ENCODE measurements around the gene PTMS. TPM values are rescaled to one million over a fixed set of nuclear protein-coding genes. Genes with fewer than 3 reads are reported as not detected.

Gene PTMS
- total and polyA plus RNA-seq, 8 donors = 41.0 to 276 (median 77.5) TPM

DNA sequence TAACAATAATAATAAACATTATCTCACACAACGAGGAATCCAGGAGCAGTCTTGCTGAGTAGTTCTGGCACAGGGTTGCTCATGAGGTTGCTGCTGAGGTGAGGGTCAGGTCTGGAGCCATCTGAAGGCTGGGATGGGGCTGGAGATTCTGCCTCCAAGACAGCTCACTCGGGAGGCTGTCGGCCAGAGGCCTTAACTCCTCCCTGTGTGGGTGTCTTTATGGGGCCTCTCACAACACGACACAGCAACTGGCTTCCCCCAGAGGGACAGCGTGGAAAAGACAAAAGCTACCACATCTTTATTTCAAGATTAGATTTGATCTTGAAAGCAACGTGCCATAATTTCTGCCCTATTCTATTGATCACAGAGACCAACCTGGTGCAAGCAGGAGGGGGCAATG is 16.0 kb downstream of the PTMS start:
- TF ChIP-seq, protein P1, sequence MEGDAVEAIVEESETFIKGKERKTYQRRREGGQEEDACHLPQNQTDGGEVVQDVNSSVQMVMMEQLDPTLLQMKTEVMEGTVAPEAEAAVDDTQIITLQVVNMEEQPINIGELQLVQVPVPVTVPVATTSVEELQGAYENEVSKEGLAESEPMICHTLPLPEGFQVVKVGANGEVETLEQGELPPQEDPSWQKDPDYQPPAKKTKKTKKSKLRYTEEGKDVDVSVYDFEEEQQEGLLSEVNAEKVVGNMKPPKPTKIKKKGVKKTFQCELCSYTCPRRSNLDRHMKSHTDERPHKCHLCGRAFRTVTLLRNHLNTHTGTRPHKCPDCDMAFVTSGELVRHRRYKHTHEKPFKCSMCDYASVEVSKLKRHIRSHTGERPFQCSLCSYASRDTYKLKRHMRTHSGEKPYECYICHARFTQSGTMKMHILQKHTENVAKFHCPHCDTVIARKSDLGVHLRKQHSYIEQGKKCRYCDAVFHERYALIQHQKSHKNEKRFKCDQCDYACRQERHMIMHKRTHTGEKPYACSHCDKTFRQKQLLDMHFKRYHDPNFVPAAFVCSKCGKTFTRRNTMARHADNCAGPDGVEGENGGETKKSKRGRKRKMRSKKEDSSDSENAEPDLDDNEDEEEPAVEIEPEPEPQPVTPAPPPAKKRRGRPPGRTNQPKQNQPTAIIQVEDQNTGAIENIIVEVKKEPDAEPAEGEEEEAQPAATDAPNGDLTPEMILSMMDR (IDR thresholded peaks at IDR 0.05) = no peak
- no peak for DNase-seq
- 61 to 70% methylated on average over 6 of the region's 6 CpGs for WGBS, 2 donors
- Histone ChIP-seq H3K4me3 (no peak overlapping the region), H3K4me1 (peaks cover 0 to 3% (median 0%) of the 10 kb centered on the region in 3 donors), H3K27ac (no peak overlapping the region), H3K27me3 (no peaks in the 10 kb centered on the region), H3K9me3 (no peaks in the 10 kb centered on the region), H3K36me3 (no peaks in the 10 kb centered on the region)
- intact Hi-C loops (cut with DNase I) = loop anchor here in 1 of 3 donors (5.0 kb wide), 1 partner anchor 45 kb away; no protein-coding TSS in a partner anchor
- ATAC-seq = no peak
- no peak for FAIRE-seq

DNA sequence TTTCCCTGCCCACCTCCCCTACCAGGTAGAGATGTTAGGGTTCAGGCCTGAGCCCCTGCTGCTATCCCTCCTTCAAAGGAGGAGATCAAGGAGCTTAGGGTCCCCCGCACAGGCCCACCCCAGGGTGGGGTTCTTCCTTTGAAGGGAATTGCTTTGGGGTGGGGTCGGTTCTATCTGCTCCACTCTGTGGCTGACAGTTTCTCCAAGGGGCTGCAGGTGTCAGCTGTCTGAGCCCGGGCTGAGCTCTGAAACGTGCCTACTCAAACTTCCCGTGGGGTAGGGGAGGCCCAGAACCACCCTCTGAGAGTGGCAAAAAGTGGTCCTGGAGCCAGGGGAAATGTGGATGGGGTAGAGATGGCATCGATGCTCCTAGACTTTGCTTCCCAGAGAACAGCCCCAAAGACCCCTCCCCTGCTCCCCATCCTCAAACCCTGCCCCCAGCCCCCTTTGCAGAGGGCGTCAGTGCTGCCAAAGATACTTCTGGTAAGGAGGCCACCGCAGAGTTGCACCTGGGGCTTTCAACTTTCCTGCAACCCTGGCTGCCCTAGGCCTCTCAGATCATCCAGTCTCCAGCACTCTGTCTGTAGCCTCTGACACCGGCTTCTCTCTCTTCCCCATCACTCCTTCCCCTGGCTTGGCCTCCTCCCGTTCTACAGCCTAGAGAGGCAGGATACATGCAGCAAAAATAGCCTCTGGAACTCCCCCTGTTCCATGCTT is 16.8 kb downstream of the PTMS start:
- intact Hi-C loops (cut with DNase I) = loop anchor here in 1 of 3 donors (5.0 kb wide), 1 partner anchor 46 kb away; no protein-coding TSS in a partner anchor
- FAIRE-seq (no peak), ATAC-seq (no peak), DNase-seq (no peak)
- Histone ChIP-seq H3K4me3 (no peak overlapping the region), H3K27ac (no peak overlapping the region), H3K27me3 (no peaks in the 10 kb centered on the region), H3K9me3 (no peaks in the 10 kb centered on the region), H3K36me3 (no peaks in the 10 kb centered on the region), H3K4me1 (peaks cover 0 to 3% (median 0%) of the 10 kb centered on the region in 3 donors)
- TF ChIP-seq, protein P1 (IDR thresholded peaks at IDR 0.05) = no peak
- 65 to 68% methylated on average over 10 of the region's 10 CpGs for WGBS, 2 donors

DNA sequence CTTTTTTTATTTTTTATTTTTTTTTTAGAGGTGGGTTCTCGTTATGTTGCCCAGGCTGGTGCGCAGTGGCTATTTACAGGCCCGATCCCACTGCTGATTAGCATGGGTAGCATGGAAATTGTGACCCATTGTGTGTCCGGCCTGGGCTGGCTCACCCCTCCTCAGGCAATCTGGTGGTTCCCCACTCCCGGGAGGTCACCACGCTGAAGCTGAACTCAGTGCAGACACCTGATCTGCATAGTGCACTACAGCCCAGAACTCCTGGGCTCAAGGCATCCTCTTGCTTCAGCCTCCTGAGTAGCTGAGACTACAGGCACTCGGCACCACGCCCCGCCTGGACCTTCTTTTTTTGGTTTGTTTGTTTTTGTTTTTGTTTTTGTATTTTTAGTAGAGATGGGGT is 17.7 kb downstream of the PTMS start:
- TF ChIP-seq, protein P1 (IDR thresholded peaks at IDR 0.05) = no peak
- FAIRE-seq = no peak
- ATAC-seq = no peak
- no peak overlapping the region for H3K4me3 ChIP-seq
- H3K4me1 ChIP-seq = no peaks in the 10 kb centered on the region
- H3K9me3 ChIP-seq = no peaks in the 10 kb centered on the region
- DNase-seq = no peak
- H3K27me3 ChIP-seq = no peaks in the 10 kb centered on the region
- 84 to 85% methylated on average over 9 of the region's 9 CpGs for WGBS, 2 donors
- intact Hi-C loops (cut with DNase I) = loop anchor here in 1 of 3 donors (5.0 kb wide), 1 partner anchor 47 kb away; no protein-coding TSS in a partner anchor
- H3K36me3 ChIP-seq = no peaks in the 10 kb centered on the region
- H3K27ac ChIP-seq = no peak overlapping the region

DNA sequence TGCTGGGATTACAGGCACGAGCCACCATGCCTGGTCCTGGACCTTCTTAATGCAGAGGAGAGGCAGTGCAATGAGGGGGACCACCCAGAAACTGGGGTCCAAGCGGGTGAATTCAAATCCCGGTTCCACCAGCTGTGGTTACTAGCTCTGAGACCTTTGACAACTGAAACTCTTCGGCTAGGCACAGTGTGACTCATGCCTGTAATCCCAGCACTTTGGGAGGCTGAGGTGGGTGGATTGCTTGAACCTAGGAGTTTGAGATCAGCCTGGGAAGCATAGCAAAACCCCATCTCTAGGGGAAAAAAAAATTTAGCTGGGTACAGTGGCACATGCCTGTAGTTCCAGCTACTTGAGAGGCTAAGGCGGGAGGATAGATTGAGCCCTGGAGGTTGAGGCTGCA is 18.1 kb downstream of the PTMS start:
- intact Hi-C loops (cut with DNase I) = loop anchor here in 1 of 3 donors (5.0 kb wide), 1 partner anchor 47 kb away; no protein-coding TSS in a partner anchor
- DNase-seq = no peak
- Histone ChIP-seq H3K27ac (no peak overlapping the region), H3K36me3 (no peaks in the 10 kb centered on the region), H3K4me1 (no peaks in the 10 kb centered on the region), H3K27me3 (no peaks in the 10 kb centered on the region), H3K4me3 (no peak overlapping the region), H3K9me3 (no peaks in the 10 kb centered on the region)
- TF ChIP-seq, protein P1 (IDR thresholded peaks at IDR 0.05) = no peak
- no peak for ATAC-seq
- FAIRE-seq = no peak
- WGBS, 2 donors = 59 to 66% methylated on average over 5 of the region's 5 CpGs

- intact Hi-C loops (cut with DNase I) = loop anchor here in 1 of 3 donors (5.0 kb wide), 1 partner anchor 47 kb away; no protein-coding TSS in a partner anchor
- H3K27me3 ChIP-seq = no peaks in the 10 kb centered on the region
- WGBS, 2 donors = 71 to 72% methylated on average over 5 of the region's 5 CpGs
- DNase-seq (no peak), FAIRE-seq (no peak), ATAC-seq (no peak)
- TF ChIP-seq, protein P1 (IDR thresholded peaks at IDR 0.05) = no peak
- H3K9me3 ChIP-seq = no peaks in the 10 kb centered on the region
- H3K4me1 ChIP-seq = no peaks in the 10 kb centered on the region
- H3K27ac ChIP-seq = no peak overlapping the region
- no peak overlapping the region for H3K4me3 ChIP-seq
- H3K36me3 ChIP-seq = no peaks in the 10 kb centered on the region
Measured at GRCh38 chr12:6784761-6785160, 18.6 kb downstream of the PTMS start.

All from pancreas (tissue), 10 donors.